Kasumi-1 (cell line): Measurements from ENCODE around the gene TMOD1.
A peak's percentile ranks its signal among the peaks of the same experiment; 100 is the strongest.
"Not testable (repeated sequence)": the region's sequence is repeated elsewhere in the genome, so short reads cannot be mapped to it uniquely, and the experiment has no call there.

Experiments
- DNase-seq, 2 experiments: peaks; one replicate each; lab custom pipeline; 2025; lab: John Stamatoyannopoulos, UW

The TMOD1 gene

DNA sequence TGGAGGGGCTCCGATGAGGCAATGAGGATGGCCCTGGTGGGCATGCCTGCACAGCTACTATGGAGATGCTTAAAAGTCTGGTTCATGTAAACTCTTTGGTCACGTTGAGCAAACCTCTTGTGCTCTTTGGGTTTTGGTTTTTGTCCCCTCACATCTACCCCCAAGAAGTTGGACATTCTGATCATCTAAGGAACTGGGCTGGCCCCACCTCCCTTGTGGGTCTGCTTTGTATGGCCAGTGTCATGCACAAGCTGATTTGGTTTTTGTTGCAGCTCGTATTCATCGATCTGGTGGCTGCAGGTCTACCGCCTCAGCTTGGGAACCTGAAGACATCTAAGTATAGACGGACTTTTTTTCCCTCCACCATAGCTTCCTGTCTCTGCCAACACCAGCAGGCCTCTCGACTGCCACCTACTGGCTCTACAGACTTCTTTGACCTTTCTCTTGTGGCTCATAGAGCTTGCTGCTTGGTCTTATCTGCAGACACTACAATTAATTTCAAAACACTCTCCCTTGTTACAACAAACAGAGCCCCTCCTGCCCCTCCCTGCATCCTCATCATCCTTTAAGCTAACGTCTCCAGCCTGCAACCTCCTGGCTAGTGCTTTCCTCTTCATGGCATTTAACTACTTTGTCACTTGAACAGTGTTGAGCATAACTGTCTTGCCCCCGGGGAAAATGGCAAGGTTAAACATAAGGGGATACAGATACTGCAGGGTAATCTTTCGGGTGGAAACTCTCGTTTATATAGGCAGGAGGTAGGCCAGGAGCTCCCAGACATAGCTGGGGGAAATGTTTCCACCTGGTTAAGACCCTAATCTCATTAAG lies 97.2 kb downstream of the TMOD1 start:
- peak; percentile 83 to 91 for DNase-seq

- DNase-seq, result no peak
Observed at GRCh38 chr9:97599314-97599846, 97.9 kb downstream of the TMOD1 start.

GRCh38 chr9:97600531-97601227 lies 99.2 kb downstream of the TMOD1 start:
- DNase-seq, result no peak

DNA sequence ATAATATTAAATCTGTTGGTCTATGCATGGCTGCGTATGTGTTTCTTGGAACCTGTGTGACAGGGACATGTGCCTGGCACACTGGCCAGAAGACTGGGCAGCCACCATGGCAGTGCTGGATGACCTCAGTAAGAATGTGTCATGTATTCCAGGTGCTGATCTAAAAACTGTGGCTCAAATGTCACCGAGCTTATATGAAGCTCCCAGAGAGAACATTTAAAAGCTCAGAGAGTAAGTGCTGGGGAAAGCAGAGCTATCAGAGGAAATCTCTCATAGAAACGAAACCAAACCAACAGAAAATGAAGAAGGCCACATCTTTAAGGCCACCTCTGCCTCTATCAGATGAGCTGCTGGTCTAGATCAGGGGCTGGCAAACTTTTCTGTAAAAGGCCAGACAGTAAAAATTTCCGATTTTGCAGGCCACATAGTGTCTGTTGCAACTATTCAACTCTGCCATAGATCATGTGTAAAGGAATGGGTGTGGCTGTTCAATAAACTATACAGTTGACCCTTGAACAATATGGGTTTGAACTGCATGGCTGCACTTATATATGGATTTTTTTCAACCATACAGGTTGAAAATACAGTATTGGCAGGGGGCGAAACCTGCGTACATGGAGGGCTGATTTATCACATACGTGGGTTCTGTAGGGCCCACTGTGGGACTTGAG lies 99.9 kb downstream of the TMOD1 start:
- DNase-seq, result no peak

DNA sequence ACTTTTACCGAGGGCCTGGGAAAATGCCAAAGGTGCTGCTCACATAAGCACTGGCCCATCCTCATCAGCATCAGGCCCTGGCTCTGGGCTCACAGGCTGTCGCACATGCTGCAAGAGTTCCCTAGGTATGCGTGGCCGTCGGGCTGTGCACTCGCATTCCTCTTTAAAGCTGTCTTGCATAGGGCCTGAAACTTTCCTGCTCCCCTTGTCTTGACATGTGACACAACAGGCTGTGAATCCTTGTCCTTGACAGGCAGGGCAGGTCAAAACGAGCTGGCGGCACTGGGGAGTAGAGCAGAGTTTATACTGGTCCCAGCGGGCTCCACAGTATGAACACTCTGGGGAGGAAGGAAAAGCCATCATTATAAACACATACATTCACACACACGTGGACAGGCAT lies 101.0 kb downstream of the TMOD1 start:
- no peak for DNase-seq

GRCh38 chr9:97604901-97605645 lies 103.6 kb downstream of the TMOD1 start:
- DNase-seq, result no peak

DNA sequence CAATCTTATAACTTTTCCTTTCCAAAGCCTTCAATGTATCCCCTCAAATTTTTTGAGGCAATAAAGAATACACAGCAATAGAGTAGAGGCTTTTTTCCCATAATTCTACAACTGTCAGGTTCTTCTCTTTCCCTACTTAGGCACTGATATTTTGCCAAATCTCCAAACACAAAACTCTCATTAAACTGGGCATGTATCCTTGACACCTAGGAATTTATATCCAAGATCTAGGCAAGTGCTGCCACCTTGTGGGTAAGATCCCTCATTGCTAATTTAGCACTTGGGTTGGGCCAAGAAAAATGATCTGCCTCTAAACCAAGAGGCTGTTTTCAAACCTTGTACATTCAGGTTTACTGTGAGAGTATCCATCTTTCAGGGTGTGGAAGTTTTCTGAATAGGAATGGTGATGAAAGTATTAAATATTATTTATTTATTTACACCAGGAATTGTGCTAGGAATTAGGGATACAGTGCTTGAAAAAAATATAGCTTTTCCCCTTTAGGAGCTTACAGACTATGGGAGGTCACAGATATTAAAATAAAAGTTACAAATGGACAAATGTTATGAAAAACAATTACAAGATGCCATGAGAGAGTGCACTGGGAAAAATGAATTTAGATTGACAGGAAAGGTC lies 114.1 kb downstream of the TMOD1 start:
- DNase-seq, result peak; percentile 62 to 79

- no peak for DNase-seq
Observed at GRCh38 chr9:97617939-97618416, 116.5 kb downstream of the TMOD1 start.

- DNase-seq, result not testable (repeated sequence)
Observed at GRCh38 chr9:97620063-97620462, 118.6 kb downstream of the TMOD1 start.

- not testable (repeated sequence) for DNase-seq
Observed at GRCh38 chr9:97622483-97622882, 121.0 kb downstream of the TMOD1 start.

DNA sequence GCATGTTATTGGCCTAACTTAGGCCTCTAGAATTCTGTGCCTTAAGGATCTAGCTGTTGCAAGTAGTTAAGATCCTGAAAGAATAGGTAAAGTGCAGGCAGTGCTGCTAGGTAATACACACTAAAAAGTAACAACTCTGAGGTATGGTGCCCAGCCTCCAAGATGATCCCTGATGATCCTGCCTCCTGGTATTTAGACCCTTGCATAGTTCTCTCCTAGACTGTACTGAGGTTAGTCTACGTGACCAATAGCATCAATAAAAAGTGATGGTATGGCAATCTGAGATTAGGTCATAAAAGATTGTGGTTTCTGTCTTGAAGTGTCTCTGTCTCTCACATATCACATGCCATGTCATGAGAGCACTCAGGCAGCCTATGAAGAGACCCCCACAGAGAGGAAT lies 122.5 kb downstream of the TMOD1 start:
- no peak for DNase-seq

DNA sequence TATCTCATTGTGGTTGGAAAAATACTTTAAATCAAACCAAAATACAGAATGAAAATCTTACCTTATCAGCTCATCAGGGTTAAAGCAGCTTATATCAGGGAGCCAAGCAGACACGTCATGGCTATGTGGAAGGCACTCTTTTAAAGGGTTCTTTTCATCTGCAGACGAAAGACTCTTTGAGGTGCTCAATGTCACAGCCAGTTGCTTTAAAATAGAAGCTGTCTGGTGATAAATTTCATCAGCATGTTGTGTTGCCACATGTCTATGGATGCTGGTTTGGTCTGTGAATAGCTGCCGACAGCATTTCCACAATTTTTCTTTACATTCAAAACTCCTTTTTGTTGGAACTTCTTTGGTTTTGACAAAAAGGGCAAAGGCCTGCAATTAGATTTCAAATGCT lies 124.2 kb downstream of the TMOD1 start:
- no peak for DNase-seq

DNA sequence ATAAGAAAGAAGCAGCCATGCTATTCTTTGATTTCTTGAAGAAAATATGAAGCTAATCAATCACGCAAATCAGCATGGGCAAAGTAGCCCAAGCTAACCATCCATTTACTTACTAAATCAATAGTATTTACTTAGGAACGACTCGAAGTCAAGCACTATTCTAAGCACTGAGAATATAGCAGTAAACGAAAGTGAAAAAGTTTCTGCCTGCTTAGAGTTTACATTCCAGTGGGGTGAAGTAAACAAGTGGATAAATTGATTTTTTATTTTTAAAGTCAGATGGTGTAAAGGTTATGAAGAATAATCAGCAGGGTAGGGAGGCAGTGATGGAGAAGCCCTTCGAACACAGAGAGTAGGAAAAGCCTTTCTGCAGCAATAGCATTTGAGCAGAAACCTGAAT lies 126.2 kb downstream of the TMOD1 start:
- no peak for DNase-seq

DNA sequence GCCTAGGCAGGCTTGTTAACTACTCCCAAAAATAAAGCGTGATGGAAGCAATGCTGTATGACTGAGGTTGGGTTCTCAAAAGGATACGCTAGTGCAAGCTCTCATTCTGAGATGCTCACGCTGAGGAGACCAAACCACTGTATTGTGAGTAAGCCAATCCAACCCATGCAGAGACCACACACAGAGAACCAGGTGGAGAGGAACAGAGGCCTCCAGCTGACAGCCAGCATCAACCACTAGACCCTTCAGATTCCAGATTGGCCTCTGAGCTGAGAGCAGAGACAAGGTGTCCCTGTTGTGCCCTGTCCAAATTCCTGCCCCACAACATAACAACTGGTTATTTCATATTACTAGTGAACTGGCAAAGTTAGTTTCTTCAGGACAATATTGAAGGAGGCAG lies 127.2 kb downstream of the TMOD1 start:
- no peak for DNase-seq

DNA sequence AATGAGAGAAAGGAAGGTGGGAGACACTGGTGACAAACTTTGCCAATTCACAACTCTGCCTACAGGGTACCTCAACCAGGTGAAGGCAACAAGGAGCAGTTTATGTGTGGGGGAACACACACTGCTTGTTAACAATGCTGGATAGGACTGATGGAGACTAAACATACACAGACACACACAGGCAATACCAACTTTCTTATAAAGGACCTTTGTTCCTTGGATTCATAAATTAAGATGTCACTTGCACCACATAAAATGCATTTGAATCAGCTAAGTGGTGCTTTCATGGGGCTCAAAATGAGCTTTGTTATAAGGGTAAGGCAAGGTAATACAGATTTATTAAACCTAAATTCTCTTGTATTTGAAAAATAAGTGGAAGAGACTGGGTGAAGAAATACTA lies 127.7 kb downstream of the TMOD1 start:
- DNase-seq, result no peak

GRCh38 chr9:97630591-97630990 lies 129.1 kb downstream of the TMOD1 start:
- DNase-seq, result no peak

- peak; percentile 60 to 81 for DNase-seq
Observed at GRCh38 chr9:97632248-97632984, 130.9 kb downstream of the TMOD1 start.

DNA sequence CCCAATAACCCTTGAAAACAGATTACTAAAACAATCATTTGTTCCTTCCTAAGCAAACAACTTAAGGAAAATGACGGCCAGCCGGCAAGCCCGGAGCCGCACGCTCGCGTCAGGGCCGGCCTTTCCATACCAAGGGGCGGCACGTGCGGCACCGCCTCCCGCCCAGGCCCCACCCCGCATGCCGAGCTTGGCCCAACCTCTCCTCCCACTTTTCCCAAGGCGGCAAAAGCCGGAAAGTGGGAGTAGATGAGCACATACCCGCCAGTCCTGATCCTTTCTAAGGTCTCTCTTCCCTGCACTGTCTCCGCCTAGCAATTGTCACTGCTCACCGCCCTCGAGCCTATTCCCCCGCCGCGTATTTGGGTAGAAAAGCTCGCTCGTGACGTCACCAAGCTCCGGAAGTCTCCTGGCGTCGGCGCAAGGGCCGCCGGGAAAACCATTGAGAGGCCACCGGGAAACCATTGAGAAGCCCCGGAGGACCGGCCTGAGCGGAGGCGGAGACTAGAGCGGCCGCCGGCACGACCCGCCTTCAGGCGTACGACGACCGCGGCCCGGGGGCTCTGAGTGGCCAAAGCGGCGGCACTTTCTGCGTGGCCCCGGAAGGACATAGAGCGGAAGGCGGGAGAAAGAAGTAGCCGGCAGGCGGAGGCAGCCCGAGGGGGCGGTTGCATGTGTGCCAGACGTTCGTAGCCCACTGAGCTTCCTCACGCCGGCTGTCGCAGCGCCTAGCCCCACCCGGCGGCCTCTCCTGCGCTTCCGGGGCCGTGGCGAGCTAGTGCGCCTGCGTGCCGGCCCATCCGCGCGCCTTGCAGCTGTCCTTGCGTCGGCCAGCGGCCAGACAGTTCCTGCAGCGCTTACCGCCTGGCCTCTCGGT lies 131.8 kb downstream of the TMOD1 start, which contains the start of the genes NCBP1 and TSTD2:
Gene NCBP1, plus strand, starts transcription at position 837 of the 874 bp plus-strand sequence. CDS start 61 bp downstream, outside the sequence.
Gene TSTD2, minus strand, starts transcription at position 384 of the 874 bp plus-strand sequence. CDS start 5,806 bp downstream, outside the sequence.
- peak; percentile 98 for DNase-seq

- DNase-seq, result peak in 1 of 2 experiments; percentile 13
Observed at GRCh38 chr9:97633859-97634490, 132.5 kb downstream of the TMOD1 start.
